PC-9 (cell line): ENCODE data around the gene TH. TPM values are rescaled to one million over a fixed set of nuclear protein-coding genes. Genes with fewer than 3 reads are reported as not detected.
A peak's percentile ranks its signal among the peaks of the same experiment; 100 is the strongest.

Source experiments
- BruUV-seq: library from RNA; stranded (reverse); fragments of 400-500 nt; replicated peaks from 2 replicates; lab custom pipeline; 2021; lab: Mats Ljungman, UMichigan
- CTCF ChIA-PET: fragments of 300-600 bp; sonication (Branson Sonifier 250); formaldehyde crosslinking; loops from one replicate; lab custom pipeline; 2022; ENCODE audit warnings: antibody characterized with exemption; lab: Charles Lee
- POLR2A ChIA-PET: fragments of 300-600 bp; sonication (Branson Sonifier 250); formaldehyde crosslinking; loops from one replicate; lab custom pipeline; 2022; ENCODE audit warnings: antibody characterized with exemption; ENCODE audit not compliant: unreplicated experiment; lab: Charles Lee
- DNase-seq, 2 experiments: peaks; one replicate each; pipeline versions ENCODE4 v3.0.0 to v3.0.0-alpha.2; 2015 to 2022; ENCODE audit warnings: mixed read lengths in 1 of 2
- H2AFZ ChIP-seq: fragments of 200-600 bp; sonication (generic); 2 replicates; pipeline ENCODE4 v1.8.1; 2017; ENCODE audit warnings: antibody characterized with exemption
- H3F3A ChIP-seq: fragments of 200-600 bp; sonication (generic); 2 replicates; pipeline ENCODE4 v1.8.1; 2017; ENCODE audit warnings: antibody characterized with exemption, mild to moderate bottlenecking, low read depth; ENCODE audit not compliant: insufficient read depth
- H3K27ac ChIP-seq: fragments of 200-600 bp; sonication (generic); 2 replicates; pipeline ENCODE4 v1.6.1; 2016; ENCODE audit warnings: mixed run types
- H3K27me3 ChIP-seq: fragments of 200-600 bp; sonication (generic); 2 replicates; pipeline ENCODE4 v1.6.1; 2016; ENCODE audit warnings: low read depth, mixed run types; ENCODE audit not compliant: insufficient read depth
- H3K36me3 ChIP-seq: fragments of 200-600 bp; sonication (generic); 2 replicates; pipeline ENCODE4 v1.6.1; 2016; ENCODE audit warnings: low read depth, mixed run types
- H3K4me1 ChIP-seq: fragments of 200-600 bp; sonication (generic); replicated peaks from 2 replicates; pipeline ENCODE4 v1.6.1; 2016; ENCODE audit warnings: mixed run types; ENCODE audit not compliant: insufficient read depth
- H3K4me2 ChIP-seq: fragments of 200-600 bp; sonication (generic); 2 replicates; pipeline ENCODE4 v1.6.1; 2017; ENCODE audit warnings: mixed run types
- H3K4me3 ChIP-seq: fragments of 200-600 bp; sonication (generic); 2 replicates; pipeline ENCODE4 v1.6.1; 2016; ENCODE audit warnings: mixed run types
- H3K79me2 ChIP-seq: fragments of 200-600 bp; sonication (generic); 2 replicates; pipeline ENCODE4 v1.6.1; 2017; ENCODE audit warnings: low read depth, mixed run types
- H3K9me2 ChIP-seq: fragments of 200-600 bp; sonication (generic); 2 replicates; pipeline ENCODE4 v1.8.1; 2017; ENCODE audit warnings: mild to moderate bottlenecking; ENCODE audit not compliant: insufficient read depth
- H3K9me3 ChIP-seq: fragments of 200-600 bp; sonication (generic); 2 replicates; pipeline ENCODE4 v1.8.1; 2016; ENCODE audit warnings: low read depth; ENCODE audit not compliant: insufficient read depth
- H4K20me1 ChIP-seq: fragments of 200-600 bp; sonication (generic); 2 replicates; pipeline ENCODE4 v1.8.1; 2017; ENCODE audit not compliant: insufficient read depth
- EZH2 ChIP-seq: fragments of 200-600 bp; sonication (generic); IDR thresholded peaks from 2 replicates; pipeline ENCODE4 v1.8.0; 2017; ENCODE audit warnings: antibody characterized with exemption, low read depth
- intact Hi-C: fragments of 100-400 bp; cut with micrococcal nuclease; formaldehyde crosslinking; loops from one replicate; pipeline ENCODE4 v1.10.0; 2022; ENCODE audit not compliant: unreplicated experiment
- total RNA-seq: library from RNA; stranded (reverse); gene quantifications from 2 replicates; pipeline ENCODE4 v1.2.3, GENCODE V29; 2021
- TF ChIP-seq, protein P1 (sequence below): fragments of 200-600 bp; sonication (generic); conservative IDR thresholded peaks from 2 replicates; pipeline ENCODE4 v1.6.1; 2017; ENCODE audit warnings: mixed run types, antibody characterized with exemption, mild to moderate bottlenecking, moderate library complexity

TH gene
- total RNA-seq, 1 experiment from 2014 or later = 2.2 TPM

DNA sequence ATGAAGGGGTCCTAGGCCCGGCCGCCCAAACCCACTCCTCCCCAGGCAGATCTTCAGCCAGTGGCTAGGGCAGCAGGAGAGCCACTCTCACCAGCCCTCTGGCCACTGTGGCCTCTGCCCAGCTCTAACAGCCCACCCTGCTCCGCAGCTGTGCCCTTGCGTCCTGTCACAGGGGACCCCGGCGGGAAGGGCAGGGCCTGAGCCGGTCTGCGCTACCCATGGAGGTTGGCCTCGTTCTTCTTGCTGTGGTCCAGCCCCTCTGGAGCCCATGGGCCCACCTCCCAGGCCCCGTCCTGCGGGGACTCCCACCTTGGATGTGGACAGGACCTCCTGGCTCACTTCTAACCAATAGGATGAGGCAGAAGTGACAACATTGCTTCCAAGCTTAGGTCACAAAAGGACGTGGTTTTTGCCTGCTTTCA, 38.3 kb upstream of the TH start:
- DNase-seq = no peak
- H3K27me3 ChIP-seq = no peaks in the 10 kb centered on the region
- no peaks in the 10 kb centered on the region for H3K79me2 ChIP-seq
- BruUV-seq = no TSS peak
- no peaks in the 10 kb centered on the region for H4K20me1 ChIP-seq
- H2AFZ ChIP-seq = no peak overlapping the region
- no peaks in the 10 kb centered on the region for H3F3A ChIP-seq
- no peaks in the 10 kb centered on the region for H3K9me3 ChIP-seq
- TF ChIP-seq, protein P1, sequence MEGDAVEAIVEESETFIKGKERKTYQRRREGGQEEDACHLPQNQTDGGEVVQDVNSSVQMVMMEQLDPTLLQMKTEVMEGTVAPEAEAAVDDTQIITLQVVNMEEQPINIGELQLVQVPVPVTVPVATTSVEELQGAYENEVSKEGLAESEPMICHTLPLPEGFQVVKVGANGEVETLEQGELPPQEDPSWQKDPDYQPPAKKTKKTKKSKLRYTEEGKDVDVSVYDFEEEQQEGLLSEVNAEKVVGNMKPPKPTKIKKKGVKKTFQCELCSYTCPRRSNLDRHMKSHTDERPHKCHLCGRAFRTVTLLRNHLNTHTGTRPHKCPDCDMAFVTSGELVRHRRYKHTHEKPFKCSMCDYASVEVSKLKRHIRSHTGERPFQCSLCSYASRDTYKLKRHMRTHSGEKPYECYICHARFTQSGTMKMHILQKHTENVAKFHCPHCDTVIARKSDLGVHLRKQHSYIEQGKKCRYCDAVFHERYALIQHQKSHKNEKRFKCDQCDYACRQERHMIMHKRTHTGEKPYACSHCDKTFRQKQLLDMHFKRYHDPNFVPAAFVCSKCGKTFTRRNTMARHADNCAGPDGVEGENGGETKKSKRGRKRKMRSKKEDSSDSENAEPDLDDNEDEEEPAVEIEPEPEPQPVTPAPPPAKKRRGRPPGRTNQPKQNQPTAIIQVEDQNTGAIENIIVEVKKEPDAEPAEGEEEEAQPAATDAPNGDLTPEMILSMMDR = no peak
- no peak for TF ChIP-seq EZH2
- H3K27ac ChIP-seq = no peak overlapping the region
- no peaks in the 10 kb centered on the region for H3K9me2 ChIP-seq
- H3K36me3 ChIP-seq = no peaks in the 10 kb centered on the region
- ChIA-PET CTCF (no interaction called here), POLR2A (no interaction called here)
- intact Hi-C loops = no loop called here
- no peak overlapping the region for H3K4me3 ChIP-seq
- no peaks in the 10 kb centered on the region for H3K4me1 ChIP-seq
- no peak overlapping the region for H3K4me2 ChIP-seq

DNA sequence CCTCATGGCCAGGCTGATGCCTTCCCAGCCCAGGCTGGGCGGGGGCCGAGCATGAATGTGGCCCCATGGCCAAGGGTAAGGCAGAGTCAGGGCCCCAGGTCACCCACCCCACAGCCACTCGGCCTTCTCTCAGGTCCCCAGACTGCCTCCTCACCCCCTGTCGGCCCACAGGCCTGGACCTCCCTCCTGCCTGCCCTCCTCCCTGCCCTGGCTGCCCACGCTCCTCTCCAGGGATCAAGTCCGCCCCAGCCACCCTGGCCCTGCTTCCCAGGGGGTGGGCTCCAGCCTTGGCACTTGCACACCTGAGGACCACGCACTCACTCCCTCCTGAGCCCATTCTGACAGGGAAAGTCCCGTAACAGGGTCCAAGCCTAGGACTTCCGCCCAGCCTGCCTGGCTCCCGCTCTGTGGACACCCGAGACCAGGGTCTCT, 37.8 kb upstream of the TH start:
- H3K36me3 ChIP-seq = no peaks in the 10 kb centered on the region
- H3K4me2 ChIP-seq = no peak overlapping the region
- ChIA-PET CTCF (no interaction called here), POLR2A (no interaction called here)
- H4K20me1 ChIP-seq = no peaks in the 10 kb centered on the region
- BruUV-seq = no TSS peak
- no peak overlapping the region for H2AFZ ChIP-seq
- H3K27ac ChIP-seq = no peak overlapping the region
- no peaks in the 10 kb centered on the region for H3K9me2 ChIP-seq
- H3K4me1 ChIP-seq = no peaks in the 10 kb centered on the region
- no peaks in the 10 kb centered on the region for H3K9me3 ChIP-seq
- H3K79me2 ChIP-seq = no peaks in the 10 kb centered on the region
- DNase-seq = no peak
- intact Hi-C loops = no loop called here
- no peak overlapping the region for H3K4me3 ChIP-seq
- TF ChIP-seq, protein P1 = no peak
- no peak for TF ChIP-seq EZH2
- no peaks in the 10 kb centered on the region for H3K27me3 ChIP-seq
- H3F3A ChIP-seq = no peaks in the 10 kb centered on the region

DNA sequence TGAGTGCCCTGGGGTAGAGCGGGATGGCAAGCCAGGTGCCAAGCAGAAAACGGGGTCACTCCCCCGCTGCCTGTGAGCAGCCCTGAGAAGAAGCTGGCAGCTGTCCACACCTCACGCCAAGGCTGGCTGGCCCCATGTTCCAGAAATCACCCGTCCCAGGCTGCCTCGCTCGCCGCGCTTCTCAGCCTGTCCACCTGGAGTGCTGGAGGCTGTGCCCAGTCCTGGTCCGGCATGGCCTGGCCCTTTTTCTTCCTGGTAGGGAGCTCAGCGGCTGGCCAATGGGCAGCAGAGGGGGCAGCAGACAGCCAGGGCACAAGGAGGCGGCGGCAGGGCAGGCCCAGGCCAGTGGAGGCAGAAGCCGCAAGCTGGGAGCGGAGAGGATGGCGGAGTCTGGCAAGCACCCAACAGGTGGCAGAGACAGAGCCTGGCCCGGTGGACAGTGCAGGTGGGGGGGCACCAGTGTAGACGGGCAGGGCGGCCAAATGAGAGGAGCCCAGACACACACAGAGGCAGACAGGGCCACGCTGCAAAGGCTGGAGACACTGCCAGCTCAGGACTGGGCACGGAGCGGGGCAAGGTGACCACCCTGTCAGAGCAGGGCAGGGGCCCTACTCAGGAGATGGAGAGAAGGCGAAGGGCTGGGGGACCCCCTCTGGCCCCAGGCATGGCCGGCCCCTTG, 37.2 kb upstream of the TH start:
- H3K27ac ChIP-seq = no peak overlapping the region
- H3K9me2 ChIP-seq = no peaks in the 10 kb centered on the region
- no peaks in the 10 kb centered on the region for H3K79me2 ChIP-seq
- TF ChIP-seq EZH2 = no peak
- TF ChIP-seq, protein P1 = 0 out of 2 replicates have a peak, but pooled peaks have one; percentile 26
- intact Hi-C loops = no loop called here
- H3K4me1 ChIP-seq = no peaks in the 10 kb centered on the region
- H3K27me3 ChIP-seq = no peaks in the 10 kb centered on the region
- H3F3A ChIP-seq = no peaks in the 10 kb centered on the region
- no peak overlapping the region for H3K4me3 ChIP-seq
- CTCF ChIA-PET = no interaction called here
- H3K9me3 ChIP-seq = no peaks in the 10 kb centered on the region
- DNase-seq = no peak
- H2AFZ ChIP-seq = no peak overlapping the region
- no TSS peak for BruUV-seq
- no peaks in the 10 kb centered on the region for H4K20me1 ChIP-seq
- H3K4me2 ChIP-seq = no peak overlapping the region
- POLR2A ChIA-PET = no interaction called here
- no peaks in the 10 kb centered on the region for H3K36me3 ChIP-seq
